Fibroblast of skin of back (primary cell): Measurements from ENCODE around the gene WWC1.

ENCODE experiments used
- DNase-seq: peaks from one replicate; pipeline ENCODE4 v3.0.0-alpha.2; 2013

The WWC1 gene

GRCh38 chr5:168513861-168514428, 222.5 kb downstream of the WWC1 start:
- DNase-seq = no peak
